ENCODE results near the gene GREB1. TPM values are rescaled to one million over a fixed set of nuclear protein-coding genes. Genes with fewer than 3 reads are reported as not detected.
A peak's percentile ranks its signal among the peaks of the same experiment; 100 is the strongest.

GREB1 gene
- total and polyA plus RNA-seq, 2 experiments from 2014 or later, result 12.0 to 35.0 TPM

DNA sequence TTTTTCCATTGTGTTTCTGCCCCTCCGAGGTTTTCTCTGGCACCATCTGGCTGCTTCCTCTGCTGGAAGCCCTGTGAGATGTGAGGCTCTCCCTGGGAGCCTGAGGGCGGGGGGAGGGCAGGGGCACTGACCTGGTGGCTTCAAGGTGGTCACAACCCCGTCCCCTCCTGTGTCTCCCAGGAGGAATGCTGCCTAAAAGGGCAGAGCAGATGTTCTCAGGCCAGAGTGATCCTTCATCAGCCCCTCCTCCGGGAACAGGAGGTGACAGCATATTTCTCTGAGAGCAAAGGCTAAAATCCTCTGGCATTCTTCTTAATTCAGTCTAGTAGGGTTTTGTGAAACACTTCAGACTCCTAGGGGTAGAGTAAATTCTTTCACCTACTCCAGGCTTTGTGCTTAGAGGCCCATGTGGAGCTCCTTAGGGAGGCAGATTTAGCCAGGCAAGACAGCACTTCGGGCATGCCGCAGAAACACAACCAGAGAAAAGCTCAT, 18.3 kb upstream of the GREB1 start:
- H3F3A ChIP-seq (replicated peaks; ENCODE audit: low read depth), result no peaks in the 10 kb centered on the region
- no peak overlapping the region for H3K4me3 ChIP-seq
- ATAC-seq (peak; percentile 60), DNase-seq (ENCODE audit: low spot score) (no peak)
- Mint-ChIP-seq H3K27me3 (ENCODE audit: insufficient read depth, low read depth, poor library complexity) (peaks cover 3% of the 10 kb centered on the region), H3K27ac (no peak overlapping the region), H3K4me1 (peaks cover 56% of the 10 kb centered on the region), H3K9me3 (no peaks in the 10 kb centered on the region), H3K36me3 (ENCODE audit: low read depth) (no peaks in the 10 kb centered on the region), H3K4me3 (no peak overlapping the region)
- 0 out of 2 replicates have a peak overlapping the region, but pooled peaks have one; percentile 51 for H3K4me2 ChIP-seq
- H3K9me2 ChIP-seq (ENCODE audit: insufficient read depth), result peaks cover 16% of the 10 kb centered on the region; the same call in 1 of the 2 replicates
- no peak overlapping the region for H3K27ac ChIP-seq (ENCODE audit: low read depth)
- H4K20me1 ChIP-seq (replicated peaks; ENCODE audit: insufficient read depth), result peaks cover 3% of the 10 kb centered on the region
- TF ChIP-seq NANOG (IDR thresholded peaks at IDR 0.05; ENCODE audit: borderline replicate concordance) (no peak), EZH2phosphoT487 (IDR thresholded peaks at IDR 0.05; ENCODE audit: unreplicated experiment) (no peak), EZH2 (IDR thresholded peaks at IDR 0.05; ENCODE audit: low read depth, unreplicated experiment) (no peak), STAT1 (IDR thresholded peaks at IDR 0.05; ENCODE audit: unreplicated experiment) (no peak), CTCF (conservative IDR thresholded peaks at IDR 0.05; ENCODE audit: low read depth in 2 of 2) (no peak), CREB1 (CRISPR knock-in tag; IDR thresholded peaks at IDR 0.05; ENCODE audit: low read depth) (no peak), REST (IDR thresholded peaks at IDR 0.05; ENCODE audit: unreplicated experiment) (no peak), POLR2AphosphoS5 (IDR thresholded peaks at IDR 0.05; ENCODE audit: low read depth) (no peak), ZNF331 (CRISPR knock-in tag; IDR thresholded peaks at IDR 0.05; ENCODE audit: low read depth) (no peak)
- TF ChIP-seq, protein P1, sequence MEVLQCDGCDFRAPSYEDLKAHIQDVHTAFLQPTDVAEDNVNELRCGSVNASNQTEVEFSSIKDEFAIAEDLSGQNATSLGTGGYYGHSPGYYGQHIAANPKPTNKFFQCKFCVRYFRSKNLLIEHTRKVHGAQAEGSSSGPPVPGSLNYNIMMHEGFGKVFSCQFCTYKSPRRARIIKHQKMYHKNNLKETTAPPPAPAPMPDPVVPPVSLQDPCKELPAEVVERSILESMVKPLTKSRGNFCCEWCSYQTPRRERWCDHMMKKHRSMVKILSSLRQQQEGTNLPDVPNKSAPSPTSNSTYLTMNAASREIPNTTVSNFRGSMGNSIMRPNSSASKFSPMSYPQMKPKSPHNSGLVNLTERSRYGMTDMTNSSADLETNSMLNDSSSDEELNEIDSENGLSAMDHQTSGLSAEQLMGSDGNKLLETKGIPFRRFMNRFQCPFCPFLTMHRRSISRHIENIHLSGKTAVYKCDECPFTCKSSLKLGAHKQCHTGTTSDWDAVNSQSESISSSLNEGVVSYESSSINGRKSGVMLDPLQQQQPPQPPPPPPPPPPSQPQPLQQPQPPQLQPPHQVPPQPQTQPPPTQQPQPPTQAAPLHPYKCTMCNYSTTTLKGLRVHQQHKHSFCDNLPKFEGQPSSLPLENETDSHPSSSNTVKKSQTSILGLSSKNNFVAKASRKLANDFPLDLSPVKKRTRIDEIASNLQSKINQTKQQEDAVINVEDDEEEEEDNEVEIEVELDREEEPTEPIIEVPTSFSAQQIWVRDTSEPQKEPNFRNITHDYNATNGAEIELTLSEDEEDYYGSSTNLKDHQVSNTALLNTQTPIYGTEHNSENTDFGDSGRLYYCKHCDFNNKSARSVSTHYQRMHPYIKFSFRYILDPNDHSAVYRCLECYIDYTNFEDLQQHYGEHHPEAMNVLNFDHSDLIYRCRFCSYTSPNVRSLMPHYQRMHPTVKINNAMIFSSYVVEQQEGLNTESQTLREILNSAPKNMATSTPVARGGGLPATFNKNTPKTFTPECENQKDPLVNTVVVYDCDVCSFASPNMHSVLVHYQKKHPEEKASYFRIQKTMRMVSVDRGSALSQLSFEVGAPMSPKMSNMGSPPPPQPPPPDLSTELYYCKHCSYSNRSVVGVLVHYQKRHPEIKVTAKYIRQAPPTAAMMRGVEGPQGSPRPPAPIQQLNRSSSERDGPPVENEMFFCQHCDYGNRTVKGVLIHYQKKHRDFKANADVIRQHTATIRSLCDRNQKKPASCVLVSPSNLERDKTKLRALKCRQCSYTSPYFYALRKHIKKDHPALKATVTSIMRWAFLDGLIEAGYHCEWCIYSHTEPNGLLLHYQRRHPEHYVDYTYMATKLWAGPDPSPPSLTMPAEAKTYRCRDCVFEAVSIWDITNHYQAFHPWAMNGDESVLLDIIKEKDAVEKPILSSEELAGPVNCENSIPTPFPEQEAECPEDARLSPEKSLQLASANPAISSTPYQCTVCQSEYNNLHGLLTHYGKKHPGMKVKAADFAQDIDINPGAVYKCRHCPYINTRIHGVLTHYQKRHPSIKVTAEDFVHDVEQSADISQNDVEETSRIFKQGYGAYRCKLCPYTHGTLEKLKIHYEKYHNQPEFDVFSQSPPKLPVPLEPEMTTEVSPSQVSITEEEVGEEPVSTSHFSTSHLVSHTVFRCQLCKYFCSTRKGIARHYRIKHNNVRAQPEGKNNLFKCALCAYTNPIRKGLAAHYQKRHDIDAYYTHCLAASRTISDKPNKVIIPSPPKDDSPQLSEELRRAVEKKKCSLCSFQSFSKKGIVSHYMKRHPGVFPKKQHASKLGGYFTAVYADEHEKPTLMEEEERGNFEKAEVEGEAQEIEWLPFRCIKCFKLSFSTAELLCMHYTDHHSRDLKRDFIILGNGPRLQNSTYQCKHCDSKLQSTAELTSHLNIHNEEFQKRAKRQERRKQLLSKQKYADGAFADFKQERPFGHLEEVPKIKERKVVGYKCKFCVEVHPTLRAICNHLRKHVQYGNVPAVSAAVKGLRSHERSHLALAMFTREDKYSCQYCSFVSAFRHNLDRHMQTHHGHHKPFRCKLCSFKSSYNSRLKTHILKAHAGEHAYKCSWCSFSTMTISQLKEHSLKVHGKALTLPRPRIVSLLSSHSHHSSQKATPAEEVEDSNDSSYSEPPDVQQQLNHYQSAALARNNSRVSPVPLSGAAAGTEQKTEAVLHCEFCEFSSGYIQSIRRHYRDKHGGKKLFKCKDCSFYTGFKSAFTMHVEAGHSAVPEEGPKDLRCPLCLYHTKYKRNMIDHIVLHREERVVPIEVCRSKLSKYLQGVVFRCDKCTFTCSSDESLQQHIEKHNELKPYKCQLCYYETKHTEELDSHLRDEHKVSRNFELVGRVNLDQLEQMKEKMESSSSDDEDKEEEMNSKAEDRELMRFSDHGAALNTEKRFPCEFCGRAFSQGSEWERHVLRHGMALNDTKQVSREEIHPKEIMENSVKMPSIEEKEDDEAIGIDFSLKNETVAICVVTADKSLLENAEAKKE (CRISPR knock-in tag; IDR thresholded peaks at IDR 0.05), result no peak
- peaks cover 36% of the 10 kb centered on the region for H3K4me1 ChIP-seq (ENCODE audit: insufficient read depth)
- peaks cover 72% of the 10 kb centered on the region for H3K79me2 ChIP-seq (replicated peaks; ENCODE audit: insufficient read depth)
- H2AFZ ChIP-seq, result no peak overlapping the region
- no peaks in the 10 kb centered on the region for H3K27me3 ChIP-seq (ENCODE audit: insufficient read depth)
- no peaks in the 10 kb centered on the region for H3K36me3 ChIP-seq (ENCODE audit: insufficient read depth)
